Endothelial cell of umbilical vein (primary cell): ENCODE measurements around the gene ZNF282.

Experiments
- EZH2 ChIP-seq: IDR thresholded peaks from 2 replicates; pipeline ENCODE4 v1.6.1; 2012; ENCODE audit warnings: borderline replicate concordance, low read depth, mild to moderate bottlenecking, moderate library complexity, low read length, inconsistent platforms; ENCODE audit not compliant: severe bottlenecking
- FOS ChIP-seq: IDR thresholded peaks from 2 replicates; pipeline ENCODE4 v1.6.1; 2011; ENCODE audit warnings: mild to moderate bottlenecking, low read length, moderate library complexity, borderline replicate concordance; ENCODE audit not compliant: insufficient read depth
- GATA2 ChIP-seq: IDR thresholded peaks from 2 replicates; pipeline ENCODE4 v1.7.0; 2011; ENCODE audit warnings: low read depth, mild to moderate bottlenecking, moderate library complexity, mixed read lengths, low read length; ENCODE audit not compliant: insufficient read length, insufficient read depth
- JUN ChIP-seq: IDR thresholded peaks from 2 replicates; pipeline ENCODE4 v1.6.1; 2011; ENCODE audit warnings: borderline replicate concordance, low read depth; ENCODE audit not compliant: insufficient read length, insufficient read depth
- MYC ChIP-seq: IDR thresholded peaks from one replicate; pipeline ENCODE4 v1.6.1; 2011; ENCODE audit warnings: mild to moderate bottlenecking, low read depth, low read length
- POLR2A ChIP-seq: IDR thresholded peaks from 2 replicates; pipeline ENCODE4 v1.6.1; 2012; ENCODE audit warnings: low read depth, mild to moderate bottlenecking, control low read depth, low read length
- POLR2AphosphoS5 ChIP-seq: IDR thresholded peaks from 2 replicates; pipeline ENCODE4 v1.6.1; 2012; ENCODE audit warnings: low read depth, mild to moderate bottlenecking, control low read depth, low read length, moderate library complexity; ENCODE audit not compliant: insufficient read depth
- TF ChIP-seq, protein P1 (sequence below), 2 donors: IDR thresholded peaks; 1 replicate in 1 of 2; 2 replicates in 1 of 2; pipeline ENCODE4 v1.5.1; 2011; ENCODE audit warnings: low read length in 2 of 2, mild to moderate bottlenecking in 2 of 2, moderate library complexity in 2 of 2, control low read depth in 1 of 2, inconsistent platforms in 1 of 2, low read depth in 1 of 2; ENCODE audit not compliant: insufficient read depth in 1 of 2; ENCODE audit errors: extremely low read depth in 1 of 2
- TF ChIP-seq, protein P2 (sequence below): IDR thresholded peaks from 2 replicates; pipeline ENCODE4 v1.6.1; 2011; ENCODE audit not compliant: insufficient read depth, insufficient read length

DNA sequence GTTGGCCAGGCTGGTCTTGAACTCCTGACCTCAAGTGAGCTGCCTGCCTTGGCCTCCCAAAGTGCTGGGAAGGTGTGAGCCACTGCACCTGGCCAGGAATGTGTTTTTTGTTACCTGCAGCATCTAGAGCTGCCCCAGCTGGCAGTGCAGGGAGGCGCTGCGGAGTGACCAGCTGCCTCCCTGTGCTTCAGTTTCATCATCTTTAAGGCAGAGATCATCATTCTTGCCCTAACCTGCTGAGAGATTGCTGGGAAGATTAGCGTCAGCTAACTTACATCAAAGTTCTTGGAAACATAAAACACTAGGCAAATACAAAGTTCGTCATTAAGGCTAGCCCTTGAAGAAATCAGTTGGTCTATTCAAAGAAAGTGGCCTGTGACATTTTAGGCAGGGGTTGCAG lies 2.3 kb downstream of the ZNF282 start:
- TF ChIP-seq, protein P1, sequence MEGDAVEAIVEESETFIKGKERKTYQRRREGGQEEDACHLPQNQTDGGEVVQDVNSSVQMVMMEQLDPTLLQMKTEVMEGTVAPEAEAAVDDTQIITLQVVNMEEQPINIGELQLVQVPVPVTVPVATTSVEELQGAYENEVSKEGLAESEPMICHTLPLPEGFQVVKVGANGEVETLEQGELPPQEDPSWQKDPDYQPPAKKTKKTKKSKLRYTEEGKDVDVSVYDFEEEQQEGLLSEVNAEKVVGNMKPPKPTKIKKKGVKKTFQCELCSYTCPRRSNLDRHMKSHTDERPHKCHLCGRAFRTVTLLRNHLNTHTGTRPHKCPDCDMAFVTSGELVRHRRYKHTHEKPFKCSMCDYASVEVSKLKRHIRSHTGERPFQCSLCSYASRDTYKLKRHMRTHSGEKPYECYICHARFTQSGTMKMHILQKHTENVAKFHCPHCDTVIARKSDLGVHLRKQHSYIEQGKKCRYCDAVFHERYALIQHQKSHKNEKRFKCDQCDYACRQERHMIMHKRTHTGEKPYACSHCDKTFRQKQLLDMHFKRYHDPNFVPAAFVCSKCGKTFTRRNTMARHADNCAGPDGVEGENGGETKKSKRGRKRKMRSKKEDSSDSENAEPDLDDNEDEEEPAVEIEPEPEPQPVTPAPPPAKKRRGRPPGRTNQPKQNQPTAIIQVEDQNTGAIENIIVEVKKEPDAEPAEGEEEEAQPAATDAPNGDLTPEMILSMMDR (IDR thresholded peaks at IDR 0.05; ENCODE audit: extremely low read depth in 1 of 2, insufficient read depth in 1 of 2, low read depth in 1 of 2, low read length in 2 of 2): no peak
- TF ChIP-seq POLR2AphosphoS5 (no peak), GATA2 (no peak), POLR2A (no peak), EZH2 (no peak), MYC (no peak), FOS (no peak), JUN (no peak)
- TF ChIP-seq, protein P2, sequence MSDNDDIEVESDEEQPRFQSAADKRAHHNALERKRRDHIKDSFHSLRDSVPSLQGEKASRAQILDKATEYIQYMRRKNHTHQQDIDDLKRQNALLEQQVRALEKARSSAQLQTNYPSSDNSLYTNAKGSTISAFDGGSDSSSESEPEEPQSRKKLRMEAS: no peak
